ENCODE measurements around the gene NHERF1. TPM values are rescaled to one million over a fixed set of nuclear protein-coding genes. Genes with fewer than 3 reads are reported as not detected.

The NHERF1 gene
- total RNA-seq, 3 donors from 2014 or later: 124 to 138 (median 137) TPM

DNA sequence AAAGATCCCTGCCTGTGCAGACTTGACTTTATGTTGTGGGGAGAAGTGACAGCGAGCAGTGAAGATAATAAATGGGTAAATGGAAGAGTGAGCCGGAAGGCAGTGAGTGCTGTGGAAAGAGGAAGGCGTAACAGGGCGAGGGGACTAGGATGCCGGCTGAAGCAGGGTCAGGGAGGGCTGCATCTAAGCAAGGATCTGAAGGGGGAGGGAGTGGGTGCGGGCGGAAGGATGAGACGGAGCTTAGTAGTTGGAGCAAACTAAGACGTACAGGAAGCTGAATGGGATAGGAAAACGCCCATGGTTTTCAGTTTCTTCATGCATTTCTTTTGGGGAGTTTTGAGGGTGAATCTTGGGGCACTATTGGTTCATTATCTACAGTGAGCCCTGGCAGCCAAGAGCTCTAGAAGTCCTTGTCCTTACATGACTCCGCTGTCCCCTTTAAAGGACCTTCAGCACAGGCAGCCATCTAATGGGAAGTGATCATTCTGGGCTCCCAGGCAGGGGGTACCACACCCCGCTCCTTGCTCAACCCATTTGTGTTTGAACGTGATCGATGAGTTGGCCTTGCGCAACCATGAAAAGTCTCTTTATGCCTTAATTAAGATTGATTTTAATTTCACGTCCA is 38.1 kb downstream of the NHERF1 start:
- DNase-seq (no peak), ATAC-seq (no peak)
- Mint-ChIP-seq H3K27me3 (ENCODE audit: low read depth) (no peaks in the 10 kb centered on the region), H3K4me3 (peak overlapping the region; percentile 2), H3K9me3 (no peaks in the 10 kb centered on the region), H3K36me3 (ENCODE audit: insufficient read depth) (peaks cover 16% of the 10 kb centered on the region), H3K4me1 (ENCODE audit: low read depth) (peaks cover 62% of the 10 kb centered on the region)

DNA sequence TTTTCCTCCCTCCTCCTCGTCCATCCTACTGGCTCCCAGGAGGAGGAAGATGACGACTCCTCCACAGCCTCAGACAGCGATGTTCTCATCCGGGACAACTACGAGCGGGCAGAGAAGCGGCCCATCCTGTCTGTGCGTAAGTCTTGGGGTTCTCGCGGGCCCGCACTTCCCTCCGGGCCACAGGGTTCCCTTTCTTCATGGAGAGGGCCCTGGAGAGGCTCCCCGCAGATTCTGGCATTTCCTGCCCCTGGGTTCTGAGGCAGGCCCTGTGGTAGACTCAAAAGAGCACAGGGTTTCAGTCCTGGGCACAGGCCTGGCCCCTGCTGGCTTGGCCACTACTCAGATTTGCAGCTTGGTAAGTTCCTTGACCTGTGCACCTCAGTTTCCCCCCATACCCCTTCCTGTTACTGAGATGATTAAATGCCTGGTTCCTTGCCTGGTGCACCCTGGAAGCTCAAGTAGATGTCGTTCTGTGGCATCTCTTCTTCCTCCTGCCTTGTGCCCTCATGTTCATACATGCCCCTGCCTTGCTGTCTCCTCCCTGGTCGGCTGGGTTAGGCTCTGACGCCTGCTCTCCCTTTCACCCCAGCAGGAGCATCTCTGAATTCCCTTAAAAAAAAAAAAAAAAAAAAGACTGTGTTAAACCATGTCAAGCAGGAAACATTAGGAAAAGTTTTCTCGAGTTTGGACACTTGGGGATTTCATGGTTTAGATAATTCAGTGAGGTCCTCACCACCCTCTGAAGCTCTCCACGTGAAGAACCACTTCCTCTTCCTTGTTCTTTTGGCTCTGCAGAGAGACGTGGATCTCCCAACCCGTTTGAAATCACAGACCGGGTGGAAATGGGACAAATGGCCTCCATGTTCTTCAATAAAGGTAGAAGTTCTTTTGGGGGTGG is 42.0 kb downstream of the NHERF1 start:
- Mint-ChIP-seq H3K4me3 (no peak overlapping the region), H3K4me1 (ENCODE audit: low read depth) (peaks cover 36% of the 10 kb centered on the region), H3K27me3 (ENCODE audit: low read depth) (no peaks in the 10 kb centered on the region), H3K9me3 (no peaks in the 10 kb centered on the region), H3K36me3 (ENCODE audit: insufficient read depth) (peaks cover 26% of the 10 kb centered on the region)
- ATAC-seq (no peak), DNase-seq (no peak)

DNA sequence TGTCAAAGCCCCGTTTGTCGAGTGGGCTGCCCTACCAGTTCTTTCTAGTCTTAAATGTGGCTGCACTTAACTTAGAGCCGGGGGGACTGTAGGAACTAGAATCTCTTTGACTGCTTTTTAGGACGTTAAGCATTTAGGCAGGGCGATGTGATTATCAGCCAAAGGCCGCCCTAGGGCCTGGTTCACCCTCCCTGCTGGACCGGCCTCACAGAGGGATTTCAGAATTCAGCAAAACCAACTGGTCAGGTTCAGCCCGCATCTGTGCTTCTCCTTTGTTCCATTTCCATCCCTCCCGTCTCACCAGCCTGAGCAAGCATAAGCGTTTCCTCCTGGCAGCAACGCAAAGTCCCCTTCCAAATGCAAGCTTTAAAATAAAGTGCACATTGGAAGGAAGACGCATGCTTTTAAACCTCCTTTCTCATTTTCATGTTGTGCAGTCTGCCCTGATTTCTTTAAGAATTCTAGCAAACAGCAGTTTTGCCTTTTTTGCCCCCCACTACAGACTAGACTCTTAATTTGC is 44.2 kb downstream of the NHERF1 start:
- peaks cover 20% of the 10 kb centered on the region for H3K4me1 Mint-ChIP-seq (ENCODE audit: low read depth)
- no peak for ATAC-seq
- H3K9me3 Mint-ChIP-seq: no peaks in the 10 kb centered on the region
- DNase-seq: no peak
- no peak overlapping the region for H3K4me3 Mint-ChIP-seq
- peaks cover 31% of the 10 kb centered on the region for H3K36me3 Mint-ChIP-seq (ENCODE audit: insufficient read depth)
- H3K27me3 Mint-ChIP-seq (ENCODE audit: low read depth): no peaks in the 10 kb centered on the region

DNA sequence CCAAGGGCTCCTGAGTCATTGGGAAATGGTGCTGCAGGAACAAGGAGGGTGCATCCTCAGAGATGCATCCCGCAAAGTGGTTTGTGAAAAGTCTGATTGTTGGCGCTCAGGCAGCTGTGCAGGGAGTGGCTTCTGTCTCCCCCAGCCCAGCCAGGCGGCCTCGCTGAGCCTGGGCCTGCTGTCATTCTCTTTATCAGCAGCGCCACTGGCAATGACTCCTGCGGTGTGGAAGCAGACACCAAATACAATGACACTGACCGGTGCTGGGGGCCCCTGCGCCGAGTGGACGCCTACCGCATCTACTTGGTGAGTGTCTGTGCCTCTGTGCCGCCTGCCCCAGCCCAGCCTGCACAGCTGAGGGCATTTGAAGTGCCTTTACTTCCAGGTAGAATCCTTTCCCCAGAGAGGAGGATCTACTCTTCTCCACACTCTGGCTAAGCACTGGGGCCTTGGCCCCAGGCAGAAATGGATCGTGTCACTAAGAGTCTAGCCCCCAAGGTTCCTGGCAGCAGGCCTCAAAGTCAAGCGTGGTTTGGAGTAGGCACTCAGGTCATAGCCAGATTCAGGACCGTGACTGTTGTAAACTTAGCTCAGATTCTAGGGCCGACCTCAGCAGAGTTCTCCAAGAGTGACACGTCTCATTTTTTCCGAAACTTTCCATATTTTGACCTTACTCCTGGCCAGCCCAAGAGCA is 47.0 kb downstream of the NHERF1 start:
- H3K36me3 Mint-ChIP-seq (ENCODE audit: insufficient read depth): peaks cover 32% of the 10 kb centered on the region
- ATAC-seq: no peak

DNA sequence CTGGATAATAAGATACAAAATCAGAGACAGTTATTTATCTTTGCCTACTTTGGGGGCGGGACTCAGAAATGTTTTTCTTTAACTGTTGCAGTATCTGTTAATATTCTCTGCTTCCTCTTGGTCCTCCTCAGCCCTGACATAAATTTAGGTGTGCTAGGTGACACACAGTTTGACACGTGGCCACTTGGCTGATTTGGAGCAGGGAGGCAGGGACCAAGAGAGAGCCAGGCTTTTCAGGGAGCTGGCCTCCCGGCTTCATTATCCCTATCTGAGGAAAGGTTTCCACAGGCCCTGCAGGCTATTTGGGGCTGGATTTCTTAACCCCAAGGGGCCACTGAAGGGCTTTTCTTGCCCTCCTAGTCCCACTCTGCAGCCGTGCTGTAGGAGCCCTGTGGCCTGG is 47.8 kb downstream of the NHERF1 start:
- peaks cover 33% of the 10 kb centered on the region for H3K36me3 Mint-ChIP-seq (ENCODE audit: insufficient read depth)
- no peak overlapping the region for H3K4me3 Mint-ChIP-seq
- no peaks in the 10 kb centered on the region for H3K27me3 Mint-ChIP-seq (ENCODE audit: low read depth)
- DNase-seq (no peak), ATAC-seq (no peak)
- H3K9me3 Mint-ChIP-seq: no peaks in the 10 kb centered on the region
- peaks cover 4% of the 10 kb centered on the region for H3K4me1 Mint-ChIP-seq (ENCODE audit: low read depth)

More for the DNA sequence above, 47.0 kb downstream of the NHERF1 start:
- Mint-ChIP-seq H3K27me3 (ENCODE audit: low read depth) (no peaks in the 10 kb centered on the region), H3K9me3 (no peaks in the 10 kb centered on the region), H3K4me3 (no peak overlapping the region), H3K4me1 (ENCODE audit: low read depth) (peaks cover 11% of the 10 kb centered on the region)
- DNase-seq: no peak

DNA sequence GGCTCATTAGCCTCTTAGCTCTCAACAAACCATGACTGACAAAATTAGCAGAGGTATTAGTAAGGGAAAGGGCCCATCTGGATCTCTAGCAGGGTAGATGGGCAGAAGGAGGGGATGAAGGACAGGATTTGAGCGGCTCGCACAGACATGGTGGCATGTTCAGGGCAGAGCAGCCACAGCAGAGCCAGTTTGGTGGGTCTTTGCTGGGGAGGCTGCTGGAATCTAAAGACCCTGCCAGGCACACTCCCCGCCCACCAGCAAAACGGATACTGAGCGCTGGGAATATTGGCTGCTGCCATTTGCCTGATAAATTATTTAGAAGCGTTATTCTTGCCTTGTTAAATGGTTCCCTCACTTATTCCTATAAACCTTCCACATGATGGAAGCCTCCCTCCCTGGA is 48.4 kb downstream of the NHERF1 start:
- Mint-ChIP-seq H3K36me3 (ENCODE audit: insufficient read depth) (peaks cover 31% of the 10 kb centered on the region), H3K4me1 (ENCODE audit: low read depth) (no peaks in the 10 kb centered on the region), H3K27me3 (ENCODE audit: low read depth) (no peaks in the 10 kb centered on the region), H3K9me3 (no peaks in the 10 kb centered on the region), H3K4me3 (no peak overlapping the region)
- ATAC-seq (no peak), DNase-seq (no peak)

DNA sequence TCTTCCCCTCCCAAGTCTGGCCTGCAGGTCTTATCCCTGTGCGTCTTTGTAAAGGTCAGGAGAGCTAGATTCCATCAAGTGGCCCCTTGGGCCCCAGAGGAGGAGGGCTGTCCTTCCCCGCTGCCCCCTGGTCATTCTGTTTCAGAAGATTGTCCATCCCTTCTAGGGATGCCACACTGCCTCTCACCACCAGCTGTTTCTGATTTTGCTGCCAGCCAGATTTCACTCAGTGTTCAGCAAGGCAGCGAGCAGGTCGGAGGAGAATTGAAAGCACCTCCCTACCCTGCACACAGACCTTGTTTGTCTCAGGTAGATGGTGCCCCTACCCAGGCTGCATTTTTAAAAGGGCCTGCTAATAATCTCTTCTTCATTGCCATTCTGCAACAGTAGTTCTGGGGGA is 49.4 kb downstream of the NHERF1 start:
- ATAC-seq: no peak
- Mint-ChIP-seq H3K27me3 (ENCODE audit: low read depth) (no peaks in the 10 kb centered on the region), H3K4me1 (ENCODE audit: low read depth) (no peaks in the 10 kb centered on the region), H3K4me3 (no peak overlapping the region), H3K9me3 (no peaks in the 10 kb centered on the region), H3K36me3 (ENCODE audit: insufficient read depth) (peaks cover 30% of the 10 kb centered on the region)
- no peak for DNase-seq

DNA sequence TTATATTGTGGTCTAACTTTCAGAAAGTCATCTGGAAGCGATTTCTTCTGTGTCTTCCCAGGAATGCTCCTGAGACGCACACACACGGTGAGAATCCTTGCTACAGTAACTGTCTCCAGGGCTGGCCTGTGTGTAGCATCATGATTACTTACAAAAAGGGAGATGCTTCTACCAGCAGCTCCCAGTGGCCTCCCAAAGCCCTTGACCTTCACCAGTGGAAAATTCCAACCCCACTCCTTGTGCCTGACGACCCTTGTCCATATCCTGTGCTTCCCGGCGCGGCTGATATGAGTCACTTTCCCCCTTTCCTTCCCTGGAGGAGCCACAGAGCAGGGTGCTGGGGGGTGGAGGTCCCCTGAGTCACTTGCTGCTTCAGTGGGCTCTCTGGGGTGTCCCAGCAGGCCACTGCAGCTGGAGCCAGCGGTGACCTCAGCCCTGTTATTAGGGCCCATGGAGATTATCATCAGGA is 49.8 kb downstream of the NHERF1 start:
- Mint-ChIP-seq H3K9me3 (no peaks in the 10 kb centered on the region), H3K36me3 (ENCODE audit: insufficient read depth) (peaks cover 26% of the 10 kb centered on the region), H3K4me1 (ENCODE audit: low read depth) (no peaks in the 10 kb centered on the region), H3K4me3 (no peak overlapping the region), H3K27me3 (ENCODE audit: low read depth) (no peaks in the 10 kb centered on the region)
- ATAC-seq (no peak), DNase-seq (no peak)

DNA sequence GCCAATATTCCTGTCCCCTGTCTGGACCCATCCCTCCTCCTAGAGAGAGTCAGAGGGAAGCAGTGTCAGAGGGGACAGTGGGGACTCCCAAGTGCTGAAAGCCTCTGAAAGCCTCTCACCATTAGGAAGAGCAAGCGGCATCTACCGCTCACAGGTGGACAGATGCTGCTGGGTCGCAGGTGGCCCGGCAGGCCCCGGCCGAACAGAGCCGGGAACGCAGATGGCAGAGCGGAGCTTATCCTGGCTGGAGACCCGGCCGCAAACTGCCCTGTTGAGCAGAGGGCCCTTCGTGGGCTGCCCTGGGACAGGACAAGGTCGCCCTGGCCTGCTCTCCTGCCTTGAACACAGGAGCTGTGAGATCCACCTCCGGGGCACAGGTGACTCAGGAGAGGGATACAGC is 50.7 kb downstream of the NHERF1 start:
- no peaks in the 10 kb centered on the region for H3K27me3 Mint-ChIP-seq (ENCODE audit: low read depth)
- H3K36me3 Mint-ChIP-seq (ENCODE audit: insufficient read depth): peaks cover 26% of the 10 kb centered on the region
- ATAC-seq: no peak
- H3K9me3 Mint-ChIP-seq: no peaks in the 10 kb centered on the region
- no peak overlapping the region for H3K4me3 Mint-ChIP-seq
- no peaks in the 10 kb centered on the region for H3K4me1 Mint-ChIP-seq (ENCODE audit: low read depth)
- DNase-seq: no peak

DNA sequence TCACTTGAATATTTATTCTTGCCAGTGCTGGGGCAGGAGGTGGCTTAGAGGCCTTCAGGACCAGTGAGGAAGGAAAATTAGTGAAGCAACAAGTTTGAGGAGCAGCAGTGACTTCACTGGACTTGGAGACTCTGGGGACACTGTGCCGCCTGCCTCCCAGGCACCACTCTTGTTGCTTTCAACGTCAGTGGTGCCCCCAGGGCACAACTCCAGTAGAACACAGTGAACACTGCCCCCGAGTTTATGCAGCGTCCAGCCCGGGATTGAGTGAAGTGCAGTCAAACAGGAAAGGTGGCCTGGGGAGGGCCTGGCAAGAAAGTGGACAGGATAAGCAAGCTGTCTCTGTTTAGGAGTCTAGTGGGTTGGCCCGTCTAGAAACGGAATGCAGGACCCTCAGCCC is 52.1 kb downstream of the NHERF1 start:
- DNase-seq: no peak

DNA sequence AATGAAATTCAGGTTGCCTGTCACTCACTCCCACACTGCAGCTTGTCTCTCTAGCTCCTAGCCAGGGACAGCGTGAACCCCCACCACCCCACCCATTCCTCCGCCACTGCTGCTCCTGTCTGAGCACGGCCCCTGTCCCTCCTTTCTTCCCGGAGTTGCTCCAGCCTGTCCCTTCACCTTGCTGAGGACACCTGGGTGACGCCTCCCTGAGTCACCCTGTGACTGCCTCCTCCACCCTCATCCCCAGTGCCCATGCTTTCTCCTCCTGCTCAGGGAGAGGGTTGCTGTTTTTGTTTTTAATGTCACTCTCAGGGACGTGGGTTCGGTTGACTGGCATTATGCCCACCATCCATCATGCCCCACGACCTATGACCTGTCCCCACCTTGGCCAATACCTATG is 53.5 kb downstream of the NHERF1 start:
- H3K4me1 Mint-ChIP-seq (ENCODE audit: low read depth): no peaks in the 10 kb centered on the region
- ATAC-seq: no peak

More for the DNA sequence above, 52.1 kb downstream of the NHERF1 start:
- no peak for ATAC-seq
- H3K4me3 Mint-ChIP-seq: no peak overlapping the region
- H3K4me1 Mint-ChIP-seq (ENCODE audit: low read depth): no peaks in the 10 kb centered on the region
- H3K27me3 Mint-ChIP-seq (ENCODE audit: low read depth): no peaks in the 10 kb centered on the region
- H3K9me3 Mint-ChIP-seq: no peaks in the 10 kb centered on the region
- peaks cover 28% of the 10 kb centered on the region for H3K36me3 Mint-ChIP-seq (ENCODE audit: insufficient read depth)

DNA sequence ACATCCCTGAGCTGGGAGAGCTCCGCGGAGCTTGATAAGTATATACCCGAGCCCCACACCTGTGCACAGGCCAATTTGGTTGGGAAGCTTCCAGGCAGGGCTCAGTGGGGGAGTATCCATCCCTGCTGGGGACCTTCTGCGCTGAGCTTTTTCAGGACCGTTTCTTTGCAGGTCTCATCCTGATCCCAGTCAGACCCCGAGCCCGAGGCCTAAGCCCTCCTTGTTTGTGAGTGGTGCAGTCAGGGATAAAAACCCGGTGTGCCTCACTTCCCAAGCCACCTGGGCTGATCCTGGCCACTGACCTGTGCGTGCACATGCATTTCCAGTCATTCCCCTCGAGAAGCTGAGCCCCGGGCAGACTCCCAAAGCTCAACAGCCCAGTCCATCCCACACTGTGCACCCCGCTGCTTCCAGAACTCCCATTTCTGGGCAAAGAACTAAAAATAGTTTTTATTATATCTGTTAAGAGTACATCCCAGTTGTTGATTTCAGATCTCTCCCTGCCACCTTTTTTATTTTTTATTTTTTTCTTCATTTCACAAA is 55.0 kb downstream of the NHERF1 start:
- Mint-ChIP-seq H3K36me3 (ENCODE audit: insufficient read depth) (peaks cover 26% of the 10 kb centered on the region), H3K27me3 (ENCODE audit: low read depth) (no peaks in the 10 kb centered on the region)

More for the DNA sequence above, 53.5 kb downstream of the NHERF1 start:
- H3K9me3 Mint-ChIP-seq: no peaks in the 10 kb centered on the region
- DNase-seq: no peak
- H3K4me3 Mint-ChIP-seq: no peak overlapping the region
- no peaks in the 10 kb centered on the region for H3K27me3 Mint-ChIP-seq (ENCODE audit: low read depth)
- H3K36me3 Mint-ChIP-seq (ENCODE audit: insufficient read depth): peaks cover 22% of the 10 kb centered on the region

DNA sequence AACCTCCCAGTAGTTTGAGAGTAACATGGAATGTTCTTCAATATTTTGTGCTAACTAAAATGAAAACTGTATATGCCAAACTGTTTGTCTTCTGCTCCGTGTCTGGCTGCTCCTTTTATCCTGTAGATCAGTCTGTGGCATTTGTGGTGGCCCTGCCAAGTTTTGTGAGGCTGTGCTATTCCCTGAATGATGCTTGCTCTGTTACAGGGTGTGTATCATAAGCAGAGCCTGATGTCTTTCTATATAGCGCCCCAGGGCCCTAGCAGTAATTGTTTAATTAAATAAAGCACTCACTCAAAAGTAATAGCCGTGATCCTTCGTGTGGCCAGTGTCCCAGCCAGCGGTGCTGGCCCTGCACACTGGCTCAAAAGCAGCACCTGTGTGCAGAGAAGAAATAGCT is 55.5 kb downstream of the NHERF1 start:
- ATAC-seq (no peak), DNase-seq (no peak)
- Mint-ChIP-seq H3K36me3 (ENCODE audit: insufficient read depth) (peaks cover 23% of the 10 kb centered on the region), H3K9me3 (no peaks in the 10 kb centered on the region), H3K27me3 (ENCODE audit: low read depth) (no peaks in the 10 kb centered on the region), H3K4me3 (no peak overlapping the region), H3K4me1 (ENCODE audit: low read depth) (no peaks in the 10 kb centered on the region)

More for the DNA sequence above, 55.0 kb downstream of the NHERF1 start:
- H3K4me1 Mint-ChIP-seq (ENCODE audit: low read depth): no peaks in the 10 kb centered on the region
- no peaks in the 10 kb centered on the region for H3K9me3 Mint-ChIP-seq
- ATAC-seq (no peak), DNase-seq (no peak)
- no peak overlapping the region for H3K4me3 Mint-ChIP-seq

DNA sequence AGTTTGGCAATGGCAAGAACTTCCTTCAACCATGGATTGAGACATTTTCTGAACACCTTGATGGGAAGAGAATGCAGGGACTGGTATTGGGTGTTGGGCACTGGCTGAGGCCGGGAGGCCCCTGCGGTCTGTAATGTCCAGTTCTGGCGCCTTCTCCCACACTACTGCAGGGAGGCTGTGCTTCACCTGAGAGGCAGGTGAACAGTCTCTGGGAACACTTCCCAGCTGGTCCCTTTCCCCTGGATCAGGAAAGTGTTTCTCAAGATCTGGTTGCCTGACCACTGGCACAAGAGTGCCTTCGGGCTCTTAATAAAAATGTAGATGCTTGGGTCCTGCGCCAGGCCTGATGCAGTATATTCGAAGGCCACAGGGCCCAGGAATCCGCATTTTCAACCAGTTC is 56.3 kb downstream of the NHERF1 start:
- H3K9me3 Mint-ChIP-seq: no peaks in the 10 kb centered on the region
- H3K36me3 Mint-ChIP-seq (ENCODE audit: insufficient read depth): peaks cover 20% of the 10 kb centered on the region
- no peak for ATAC-seq
- no peaks in the 10 kb centered on the region for H3K27me3 Mint-ChIP-seq (ENCODE audit: low read depth)
- DNase-seq: no peak
- H3K4me3 Mint-ChIP-seq: no peak overlapping the region
- H3K4me1 Mint-ChIP-seq (ENCODE audit: low read depth): no peaks in the 10 kb centered on the region
